ENCODE data around the gene ABCC9. TPM values are rescaled to one million over a fixed set of nuclear protein-coding genes. Genes with fewer than 3 reads are reported as not detected.
A peak's percentile ranks its signal among the peaks of the same experiment; 100 is the strongest.

ABCC9 gene
- polyA plus RNA-seq, 1 of the 3 experiments (the other 2 are of a cell fraction): 0.02 TPM

- peak overlapping the region in 1 of 2 experiments; percentile 38; a peak in 1 of 4 replicates for H3K4me3 ChIP-seq (ENCODE audit: low read depth in 2 of 2, low read length in 1 of 2)
- H3K79me2 ChIP-seq (ENCODE audit: insufficient read depth): no peaks in the 10 kb centered on the region
- no peaks in the 10 kb centered on the region for H3K9me2 ChIP-seq
- H3K9me3 ChIP-seq: no peaks in the 10 kb centered on the region
- ChIA-PET POLR2A (no interaction called here), CTCF (no interaction called here)
- H3K36me3 ChIP-seq (replicated peaks in 1 of 2; ENCODE audit: control insufficient read depth in 1 of 2, insufficient read depth in 2 of 2, low read length in 1 of 2): no peaks in the 10 kb centered on the region
- H3K9ac ChIP-seq: no peak overlapping the region
- peak overlapping the region; percentile 27; the same call in 1 of the 2 replicates for H3K4me2 ChIP-seq
- WGBS (ENCODE audit: low lambda C conversion rate): 22% methylated on average over 8 of the region's 8 CpGs
- H3F3A ChIP-seq (replicated peaks; ENCODE audit: insufficient read depth): no peaks in the 10 kb centered on the region
- H2AFZ ChIP-seq (ENCODE audit: low read depth): no peak overlapping the region
- DNase-seq: no peak
- H3K27ac ChIP-seq (ENCODE audit: low read depth in 2 of 2, low read length in 1 of 2): no peak overlapping the region
- no peaks in the 10 kb centered on the region for H3K4me1 ChIP-seq (ENCODE audit: control insufficient read depth in 1 of 2, insufficient read depth in 2 of 2, low read depth in 1 of 2, low read length in 1 of 2)
- no peaks in the 10 kb centered on the region for H4K20me1 ChIP-seq (ENCODE audit: insufficient read depth)
- TF ChIP-seq MXI1 (IDR thresholded peaks at IDR 0.05; ENCODE audit: low read depth, low read length) (no peak), SIN3A (IDR thresholded peaks at IDR 0.05; ENCODE audit: borderline replicate concordance, low read depth, low read length) (no peak), IRF3 (IDR thresholded peaks at IDR 0.05; ENCODE audit: low read depth, low read length) (no peak), FOXJ3 (CRISPR knock-in tag; IDR thresholded peaks at IDR 0.05) (no peak), RCOR1 (IDR thresholded peaks at IDR 0.05; ENCODE audit: low read length) (no peak), REST (IDR thresholded peaks at IDR 0.05; ENCODE audit: low read depth, low read length) (no peak), CTCF (IDR thresholded peaks at IDR 0.05) (no peak), TCF12 (IDR thresholded peaks at IDR 0.05) (no peak), PBX3 (IDR thresholded peaks at IDR 0.05) (no peak), SMC3 (IDR thresholded peaks at IDR 0.05; ENCODE audit: low read depth, low read length) (no peak), NRF1 (IDR thresholded peaks at IDR 0.05; ENCODE audit: low read depth, low read length) (no peak), EZH2phosphoT487 (IDR thresholded peaks at IDR 0.05; ENCODE audit: borderline replicate concordance, low read depth) (no peak), USF2 (IDR thresholded peaks at IDR 0.05; ENCODE audit: borderline replicate concordance, low read depth, low read length) (no peak)
- H3K27me3 ChIP-seq (ENCODE audit: insufficient read depth): 0 out of 2 replicates have a peak, but pooled peaks cover 5% of the 10 kb centered on the region
Observed at GRCh38 chr12:21828779-21829178, 112.4 kb downstream of the ABCC9 start.
